ENCODE data around the gene FAR2.
A peak's percentile ranks its signal among the peaks of the same experiment; 100 is the strongest.

The FAR2 gene

GRCh38 chr12:29216797-29217575 is 67.9 kb downstream of the FAR2 start:
- Histone ChIP-seq H3K9me3 (no peaks in the 10 kb centered on the region), H3K4me3 (ENCODE audit: low read depth, low read length) (no peak overlapping the region), H3K4me1 (peaks cover 36% of the 10 kb centered on the region), H3K36me3 (no peaks in the 10 kb centered on the region), H3K27me3 (no peaks in the 10 kb centered on the region)
- no peak for TF ChIP-seq CTCF (IDR thresholded peaks at IDR 0.05; ENCODE audit: low read depth, low read length)
- DNase-seq = peak; percentile 10

DNA sequence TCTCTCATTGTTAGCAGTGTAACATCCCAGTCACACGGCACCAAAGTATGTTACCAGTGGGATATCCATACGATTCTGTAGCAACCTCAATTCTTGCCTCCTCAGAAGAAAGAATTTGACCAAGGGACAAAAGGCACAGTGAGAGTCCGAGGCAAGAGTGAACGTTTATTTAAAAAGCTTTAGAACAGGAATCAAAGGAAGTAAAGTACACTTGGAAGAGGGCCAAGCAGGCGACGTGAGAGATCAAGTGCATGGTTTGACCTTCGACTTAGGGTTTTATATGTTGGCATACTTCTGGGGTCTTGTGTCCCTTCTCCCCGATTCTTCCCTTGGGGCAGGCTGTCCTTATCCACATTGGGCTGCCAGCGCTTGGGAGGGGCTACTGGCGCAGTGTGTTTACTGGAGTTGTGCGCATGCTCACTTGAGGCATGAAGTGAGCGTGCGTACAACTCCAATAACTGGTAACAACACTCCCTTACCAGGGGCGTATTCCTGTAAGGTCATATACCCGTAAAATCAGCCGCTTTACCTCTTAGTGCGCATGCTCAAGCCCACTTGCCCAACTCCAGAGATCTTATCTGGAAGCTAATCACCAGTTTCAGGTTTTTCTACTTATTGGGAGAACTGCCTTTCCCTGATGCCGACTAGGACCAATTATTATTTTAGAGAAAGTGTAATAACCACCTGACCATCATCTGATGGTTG is 71.7 kb downstream of the FAR2 start:
- no peaks in the 10 kb centered on the region for H3K9me3 ChIP-seq
- no peak overlapping the region for H3K4me3 ChIP-seq (ENCODE audit: low read depth, low read length)
- no peak for DNase-seq
- H3K27me3 ChIP-seq = no peaks in the 10 kb centered on the region
- no peaks in the 10 kb centered on the region for H3K36me3 ChIP-seq
- no peak for TF ChIP-seq CTCF (IDR thresholded peaks at IDR 0.05; ENCODE audit: low read depth, low read length)
- H3K4me1 ChIP-seq = peaks cover 43% of the 10 kb centered on the region

DNA sequence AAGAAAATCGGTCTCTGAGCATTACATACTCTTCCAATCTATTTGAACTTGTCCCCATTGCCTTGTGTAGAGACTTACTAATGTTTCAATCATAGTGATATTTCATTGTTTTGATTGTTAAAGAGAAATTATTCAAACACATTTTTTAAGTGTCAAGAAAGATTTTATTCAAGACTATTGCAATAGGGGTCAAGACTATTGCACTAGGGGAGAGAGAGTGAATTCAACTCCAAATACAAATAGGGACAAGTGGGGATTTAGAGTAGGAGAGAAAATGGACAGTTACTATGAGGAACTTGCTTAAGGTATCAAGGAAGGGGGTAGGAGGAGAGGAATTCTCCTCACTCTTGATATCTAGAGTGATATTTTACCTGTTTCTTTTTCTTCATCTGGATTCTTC is 73.1 kb downstream of the FAR2 start:
- DNase-seq = no peak
- Histone ChIP-seq H3K9me3 (no peaks in the 10 kb centered on the region), H3K4me1 (peaks cover 35% of the 10 kb centered on the region), H3K27me3 (no peaks in the 10 kb centered on the region), H3K4me3 (ENCODE audit: low read depth, low read length) (no peak overlapping the region), H3K36me3 (no peaks in the 10 kb centered on the region)
- no peak for TF ChIP-seq CTCF (IDR thresholded peaks at IDR 0.05; ENCODE audit: low read depth, low read length)

GRCh38 chr12:29223426-29223825 is 74.3 kb downstream of the FAR2 start:
- Histone ChIP-seq H3K4me3 (ENCODE audit: low read depth, low read length) (no peak overlapping the region), H3K27me3 (no peaks in the 10 kb centered on the region), H3K4me1 (peaks cover 36% of the 10 kb centered on the region), H3K9me3 (no peaks in the 10 kb centered on the region), H3K36me3 (no peaks in the 10 kb centered on the region)
- no peak for TF ChIP-seq CTCF (IDR thresholded peaks at IDR 0.05; ENCODE audit: low read depth, low read length)
- DNase-seq = no peak

- H3K4me3 ChIP-seq (ENCODE audit: low read depth, low read length) = no peak overlapping the region
- H3K9me3 ChIP-seq = no peaks in the 10 kb centered on the region
- no peaks in the 10 kb centered on the region for H3K36me3 ChIP-seq
- peaks cover 34% of the 10 kb centered on the region for H3K4me1 ChIP-seq
- no peaks in the 10 kb centered on the region for H3K27me3 ChIP-seq
- no peak for TF ChIP-seq CTCF (IDR thresholded peaks at IDR 0.05; ENCODE audit: low read depth, low read length)
- DNase-seq = no peak
Measured at GRCh38 chr12:29223956-29224543, 75.0 kb downstream of the FAR2 start.

- H3K9me3 ChIP-seq = no peaks in the 10 kb centered on the region
- no peak overlapping the region for H3K4me3 ChIP-seq (ENCODE audit: low read depth, low read length)
- peaks cover 31% of the 10 kb centered on the region for H3K4me1 ChIP-seq
- no peak for TF ChIP-seq CTCF (IDR thresholded peaks at IDR 0.05; ENCODE audit: low read depth, low read length)
- DNase-seq = no peak
- no peaks in the 10 kb centered on the region for H3K27me3 ChIP-seq
- H3K36me3 ChIP-seq = peaks cover under 1% of the 10 kb centered on the region; the same call in 1 of the 2 replicates
Measured at GRCh38 chr12:29224572-29224971, 75.5 kb downstream of the FAR2 start.
